Measurements from ENCODE around the gene EEF2.
"Not testable (repeated sequence)": the region's sequence is repeated elsewhere in the genome, so short reads cannot be mapped to it uniquely, and the experiment has no call there.

Gene EEF2

DNA sequence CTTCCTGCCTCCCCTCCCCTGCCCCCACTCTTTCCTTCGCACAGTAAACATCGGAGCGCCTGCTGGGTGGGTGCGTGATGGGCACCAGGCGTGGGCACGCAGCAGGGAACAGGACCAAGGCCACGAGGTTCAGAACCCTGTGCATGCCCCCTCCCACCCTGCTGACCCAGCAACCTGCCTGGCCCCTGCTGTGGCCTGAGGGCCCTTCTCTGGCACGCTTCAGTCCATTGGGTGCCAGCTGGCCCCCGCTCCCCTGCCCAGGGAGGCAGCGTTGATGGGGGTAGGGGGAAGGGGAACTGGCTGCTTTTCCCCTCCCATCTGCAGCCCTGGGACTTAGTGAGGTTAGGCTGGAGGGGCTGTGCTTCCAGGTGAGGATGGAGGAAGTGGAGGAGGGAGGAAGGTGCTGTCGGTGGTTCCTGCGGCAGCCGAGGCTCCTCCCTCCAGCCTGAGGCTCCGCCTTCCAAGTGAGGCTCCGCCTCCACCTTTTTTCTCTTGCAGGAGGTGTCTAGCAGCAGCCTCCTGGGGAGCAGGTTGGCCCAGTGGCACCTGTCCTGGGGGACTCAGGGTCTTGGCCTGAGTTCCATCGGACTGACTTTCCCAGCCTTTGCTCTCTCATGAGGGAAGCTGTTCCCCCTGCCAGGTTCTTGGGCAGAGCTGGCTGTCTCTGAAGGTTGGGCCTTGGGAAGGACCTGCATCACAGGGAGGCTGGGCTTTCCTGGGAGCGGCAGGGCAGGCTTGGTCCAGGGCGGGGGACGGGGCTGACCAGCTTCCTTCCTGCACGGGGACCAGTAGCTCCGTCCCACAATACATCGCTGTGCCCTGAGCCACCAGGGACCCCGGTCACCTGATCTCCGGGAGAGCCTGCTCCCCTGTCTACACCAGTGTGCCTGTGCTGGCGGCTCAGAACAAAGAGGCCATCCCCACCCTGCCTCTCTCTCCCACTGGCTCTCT, 29.6 kb upstream of the EEF2 start:
- no peak for DNase-seq

DNA sequence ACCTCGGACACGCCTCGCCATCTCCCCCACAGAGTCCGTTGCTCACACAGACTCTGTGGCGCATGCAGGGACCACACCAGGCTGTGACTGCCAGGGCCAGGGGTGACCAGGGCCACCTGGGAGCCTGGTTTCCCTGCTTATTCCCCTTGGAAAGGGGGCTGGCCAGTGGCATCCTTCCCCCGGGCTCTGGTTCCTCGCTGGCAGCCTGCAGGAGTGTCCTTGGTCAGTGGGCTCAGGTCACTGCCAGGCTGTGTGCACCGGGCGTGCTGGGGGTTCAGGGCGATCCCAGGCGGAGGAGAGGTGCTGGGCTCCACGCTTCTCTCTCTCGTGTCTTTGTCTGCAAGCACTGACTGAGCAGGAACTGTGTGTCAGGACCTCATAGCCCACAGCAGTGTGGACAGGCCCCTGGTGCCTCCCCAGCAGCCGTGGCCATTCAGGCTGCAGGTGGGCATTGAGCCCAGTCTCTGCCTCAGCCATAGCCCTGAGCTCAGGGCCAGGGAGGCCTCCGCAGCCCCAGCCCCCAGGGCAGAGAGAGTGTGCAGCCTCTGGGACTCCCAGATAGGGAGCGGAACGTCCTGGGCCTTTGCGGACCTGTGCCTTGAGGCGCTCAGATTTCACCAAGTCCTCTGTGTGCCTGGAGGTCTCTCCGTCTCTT, 28.8 kb upstream of the EEF2 start:
- DNase-seq, result no peak

DNA sequence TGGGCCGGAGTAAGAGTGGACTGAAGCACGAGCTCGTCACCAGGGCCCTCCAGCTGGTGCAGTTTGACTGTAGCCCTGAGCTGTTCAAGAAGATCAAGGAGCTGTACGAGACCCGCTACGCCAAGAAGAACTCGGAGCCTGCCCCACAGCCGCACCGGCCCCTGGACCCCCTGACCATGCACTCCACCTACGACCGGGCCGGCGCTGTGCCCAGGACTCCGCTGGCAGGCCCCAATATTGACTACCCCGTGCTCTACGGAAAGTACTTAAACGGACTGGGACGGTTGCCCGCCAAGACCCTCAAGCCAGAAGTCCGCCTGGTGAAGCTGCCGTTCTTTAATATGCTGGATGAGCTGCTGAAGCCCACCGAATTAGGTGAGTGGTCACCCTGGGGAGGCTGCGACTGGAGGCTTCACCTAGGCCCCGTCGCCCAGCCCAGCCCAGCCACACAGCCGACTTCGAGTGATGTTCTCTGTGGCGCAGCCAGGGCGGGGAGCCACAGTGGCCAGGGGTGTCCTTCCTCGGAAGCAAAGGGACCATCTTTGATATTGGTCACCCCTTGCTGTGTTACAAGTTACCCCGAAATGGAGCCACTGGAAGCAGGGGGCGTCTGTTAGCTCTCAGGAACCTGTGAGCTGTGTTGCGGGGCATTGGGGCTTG, 27.8 kb upstream of the EEF2 start:
- DNase-seq, result no peak

DNA sequence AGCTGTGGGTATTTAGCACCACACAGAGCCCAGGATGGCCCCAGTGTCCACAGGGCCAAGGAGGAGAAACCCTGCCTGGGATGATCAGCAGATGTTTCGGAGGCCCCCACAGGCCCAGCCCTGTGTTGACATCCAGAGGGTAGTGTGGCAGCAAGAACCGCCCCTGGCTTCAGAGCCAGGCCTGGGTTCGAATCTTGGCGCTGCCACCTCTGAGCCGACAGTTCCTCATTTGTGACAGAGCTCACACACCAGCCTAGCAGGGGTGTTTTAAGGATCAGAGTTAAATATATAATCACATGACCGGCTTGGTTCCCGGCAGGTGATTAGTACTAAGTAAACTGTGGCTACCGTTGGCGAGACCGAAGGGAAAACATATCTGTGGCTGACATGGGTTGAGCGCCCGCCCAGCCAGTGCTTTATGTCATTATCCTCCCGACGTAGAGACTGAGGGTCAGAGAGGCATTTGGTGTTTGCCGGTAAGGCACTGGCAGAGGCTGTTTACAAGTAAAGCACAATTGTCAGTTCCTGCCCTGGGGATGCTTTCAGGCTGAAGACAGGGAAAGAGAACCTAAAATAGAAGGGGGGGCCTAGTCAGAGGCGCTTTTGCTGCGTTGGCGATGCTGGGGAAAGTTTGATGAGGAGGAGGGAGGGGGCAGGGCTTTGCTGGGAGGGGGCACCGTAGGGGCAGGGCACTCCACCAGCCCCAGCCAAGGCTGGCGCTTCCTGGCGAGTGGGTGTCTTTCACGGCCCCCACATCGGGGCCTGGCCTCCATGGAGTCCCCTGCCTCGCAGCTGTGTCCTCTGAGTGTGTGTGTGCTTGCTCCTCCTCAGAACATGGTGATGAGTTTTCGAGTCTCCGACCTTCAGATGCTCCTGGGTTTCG, 27.1 kb upstream of the EEF2 start:
- no peak for DNase-seq

DNA sequence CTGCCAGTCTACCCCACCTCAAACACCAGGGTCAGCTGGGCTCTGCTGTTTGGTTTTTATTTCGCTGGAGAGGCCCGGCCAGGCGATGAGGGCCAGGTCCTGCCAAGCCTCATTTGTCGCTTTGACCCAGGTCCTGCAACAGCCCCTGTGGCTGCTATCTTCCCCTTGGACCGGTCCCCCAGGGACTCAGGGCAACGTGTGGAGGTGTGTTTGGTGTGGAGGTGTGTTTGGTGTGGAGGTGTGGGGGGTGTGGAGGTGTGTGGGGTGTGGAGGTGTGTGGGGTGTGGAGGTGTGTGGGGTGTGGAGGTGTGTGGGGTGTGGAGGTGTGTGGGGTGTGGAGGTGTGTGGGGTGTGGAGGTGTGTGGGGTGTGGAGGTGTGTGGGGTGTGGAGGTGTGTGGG, 26.2 kb upstream of the EEF2 start:
- DNase-seq, result not testable (repeated sequence)

DNA sequence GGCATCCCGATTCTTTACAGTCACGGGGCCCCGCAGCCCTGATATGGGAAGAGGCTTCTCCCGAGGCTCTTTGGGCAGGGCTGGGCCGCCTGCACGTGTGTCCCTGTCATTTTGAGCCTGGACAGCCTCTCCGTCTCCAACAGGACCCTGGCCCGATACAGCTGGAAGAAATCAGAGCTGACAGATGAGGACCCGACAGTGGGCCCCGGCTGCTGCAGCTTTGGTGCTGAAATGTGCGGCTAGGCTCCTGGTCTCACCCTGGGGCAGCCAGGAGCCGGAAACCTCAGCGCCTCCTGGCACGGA, 25.5 kb upstream of the EEF2 start:
- DNase-seq, result no peak

DNA sequence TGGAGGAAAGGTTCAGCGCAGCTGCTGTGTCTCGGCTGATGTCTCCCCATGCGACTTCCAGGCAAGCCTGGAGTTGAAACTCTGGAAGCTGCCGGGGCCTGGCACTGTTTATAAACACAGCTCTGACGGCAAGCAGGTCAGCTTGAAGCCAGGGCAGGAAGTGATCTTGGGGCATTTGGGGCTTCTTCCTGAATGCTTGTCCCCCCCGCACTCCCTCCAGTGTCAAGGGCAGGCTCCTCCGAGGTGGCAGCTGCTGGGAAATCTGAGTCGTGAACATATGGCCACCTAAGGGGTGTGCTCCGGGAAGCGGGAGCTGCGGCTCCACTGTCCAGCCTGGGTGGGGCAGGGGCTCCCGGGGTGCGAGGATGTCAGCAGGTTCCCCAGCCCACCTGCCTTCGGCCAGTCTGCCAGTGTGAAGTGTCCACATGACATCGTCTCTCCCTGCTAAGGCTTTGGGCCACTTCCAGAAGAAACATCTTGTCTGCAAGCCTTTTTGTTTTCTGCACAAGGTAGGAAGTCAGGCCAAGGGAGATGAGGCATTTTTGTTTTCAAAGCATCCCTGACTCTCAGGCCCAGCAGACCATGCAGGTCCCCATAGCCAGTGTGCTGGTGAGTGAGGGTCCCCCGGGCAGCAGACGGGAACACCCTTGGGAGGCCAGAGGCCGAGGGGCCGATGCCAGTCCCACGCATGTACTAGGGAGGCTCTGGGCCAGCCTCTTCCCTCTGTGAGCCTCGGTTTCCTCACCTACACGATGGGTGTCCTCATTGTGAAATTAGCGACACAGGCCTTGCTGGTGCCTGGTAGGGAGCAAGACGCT, 24.9 kb upstream of the EEF2 start:
- DNase-seq, result no peak

DNA sequence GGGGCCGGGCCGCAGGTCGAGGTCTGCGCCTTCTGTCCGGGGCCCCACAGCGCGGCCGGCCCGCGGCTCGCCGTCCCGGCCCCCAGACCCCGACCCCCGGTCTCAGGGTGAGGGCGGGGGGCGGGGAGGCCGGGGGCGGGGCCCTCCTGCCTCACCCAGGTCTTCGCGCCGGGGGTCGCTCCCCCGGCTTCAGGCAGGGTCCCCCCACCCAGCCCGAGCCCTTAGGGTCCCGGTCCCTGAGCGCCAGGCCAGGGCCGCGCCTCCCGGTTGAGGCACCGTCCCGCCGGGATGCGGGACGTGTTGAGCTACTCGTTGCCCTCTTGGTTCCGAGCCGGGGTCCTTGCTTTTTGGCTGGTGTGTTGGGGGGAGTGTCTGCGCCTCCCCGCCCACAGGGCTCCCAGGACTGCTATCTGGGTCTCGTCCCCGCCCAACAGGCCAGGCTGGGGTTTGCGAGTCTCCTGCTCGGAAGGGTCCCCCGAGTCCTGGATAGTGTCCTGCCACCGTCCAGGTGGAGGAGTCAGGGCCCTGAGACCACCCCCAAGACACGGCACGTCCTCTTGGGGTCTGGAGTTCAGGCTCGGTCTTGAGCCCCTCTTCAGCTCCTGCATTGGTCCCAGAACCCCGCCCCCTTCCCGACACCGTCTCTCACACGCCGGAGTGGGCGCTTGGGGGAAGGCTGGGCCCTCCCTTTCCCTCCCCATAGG, 22.7 kb upstream of the EEF2 start:
- DNase-seq, result no peak

DNA sequence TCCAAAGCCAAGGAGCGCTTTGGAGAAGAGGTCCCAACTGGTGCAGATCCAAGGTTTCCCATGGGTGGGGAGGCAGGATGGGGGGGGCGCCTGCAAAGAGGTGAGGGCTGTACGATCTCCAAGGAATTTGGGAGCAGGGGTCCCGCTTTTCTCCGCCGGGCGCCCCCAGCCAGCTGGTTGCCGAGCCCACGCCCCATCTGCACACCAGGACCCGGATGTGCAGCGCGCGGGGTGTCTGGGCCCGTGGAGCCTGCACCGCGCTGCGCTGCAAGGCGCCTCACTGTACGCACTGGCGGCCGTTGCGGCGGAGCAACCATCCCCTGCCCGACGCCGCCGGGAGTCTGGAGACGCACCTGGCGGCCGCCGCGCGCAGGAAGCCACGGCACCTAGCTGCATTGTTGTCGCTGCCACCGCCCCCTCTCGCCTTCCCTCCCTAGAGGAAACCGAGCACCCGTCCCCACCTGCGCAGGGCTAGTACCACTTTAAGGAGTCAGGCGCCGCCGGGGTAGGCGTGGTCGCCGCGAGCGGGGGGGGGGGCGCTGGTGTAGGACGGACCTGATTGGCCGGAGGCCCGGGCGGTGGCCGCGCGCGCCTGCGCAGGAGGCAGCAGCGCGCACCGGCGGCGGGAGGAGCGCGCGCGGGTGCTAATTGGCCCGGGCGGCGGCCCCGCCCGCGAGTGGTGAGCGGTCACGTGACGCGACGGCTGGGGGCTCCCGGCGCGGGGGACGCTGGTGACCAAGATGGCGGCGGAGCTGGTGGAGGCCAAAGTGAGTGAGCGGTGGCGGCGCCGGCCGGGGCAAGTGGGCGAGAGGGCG, 22.0 kb upstream of the EEF2 start, which contains the start of gene PIAS4:
TSS of gene PIAS4 (plus strand) at position 716 of the 815 bp plus-strand sequence. CDS start at position 741, 25 bp downstream.
- DNase-seq, result peak; percentile 76

DNA sequence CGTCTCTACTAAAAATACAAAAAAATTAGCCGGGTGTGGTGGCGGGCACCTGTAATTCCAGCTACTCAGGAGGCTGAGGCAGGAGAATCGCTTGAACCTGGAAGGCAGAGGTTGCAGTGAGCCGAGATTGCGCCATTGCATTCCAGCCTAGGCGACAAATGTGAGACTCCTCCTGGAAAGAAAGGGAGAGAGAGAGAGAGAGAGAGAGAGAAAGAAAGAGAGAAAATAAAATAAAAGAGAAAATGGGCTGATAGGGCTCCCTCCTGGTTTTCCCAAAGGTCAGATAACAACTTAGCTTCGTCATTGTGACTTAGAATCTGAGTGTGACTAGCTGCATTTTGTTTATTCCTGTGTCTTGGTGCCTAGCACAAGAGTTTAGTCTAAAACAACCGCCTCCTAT, 20.2 kb upstream of the EEF2 start:
- not testable (repeated sequence) for DNase-seq

DNA sequence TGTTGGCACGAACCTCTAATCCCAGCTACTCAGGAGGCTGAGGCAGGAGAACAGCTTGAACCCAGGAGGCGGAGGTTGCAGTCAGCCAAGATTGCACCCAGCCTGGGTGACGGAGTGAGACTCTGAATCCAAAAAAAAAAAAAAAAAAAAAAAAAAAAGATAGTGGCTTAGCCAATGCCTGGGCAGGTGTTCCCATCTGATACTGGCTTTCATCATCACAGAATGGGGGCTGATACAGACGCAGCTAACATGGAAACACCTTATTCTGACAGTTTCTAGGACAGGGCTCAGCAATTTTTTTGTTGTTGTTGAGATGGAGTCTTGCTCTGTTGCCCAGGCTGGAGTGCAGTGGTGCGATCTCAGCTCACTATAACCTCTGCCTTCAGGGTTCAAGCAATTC, 15.5 kb upstream of the EEF2 start:
- not testable (repeated sequence) for DNase-seq

DNA sequence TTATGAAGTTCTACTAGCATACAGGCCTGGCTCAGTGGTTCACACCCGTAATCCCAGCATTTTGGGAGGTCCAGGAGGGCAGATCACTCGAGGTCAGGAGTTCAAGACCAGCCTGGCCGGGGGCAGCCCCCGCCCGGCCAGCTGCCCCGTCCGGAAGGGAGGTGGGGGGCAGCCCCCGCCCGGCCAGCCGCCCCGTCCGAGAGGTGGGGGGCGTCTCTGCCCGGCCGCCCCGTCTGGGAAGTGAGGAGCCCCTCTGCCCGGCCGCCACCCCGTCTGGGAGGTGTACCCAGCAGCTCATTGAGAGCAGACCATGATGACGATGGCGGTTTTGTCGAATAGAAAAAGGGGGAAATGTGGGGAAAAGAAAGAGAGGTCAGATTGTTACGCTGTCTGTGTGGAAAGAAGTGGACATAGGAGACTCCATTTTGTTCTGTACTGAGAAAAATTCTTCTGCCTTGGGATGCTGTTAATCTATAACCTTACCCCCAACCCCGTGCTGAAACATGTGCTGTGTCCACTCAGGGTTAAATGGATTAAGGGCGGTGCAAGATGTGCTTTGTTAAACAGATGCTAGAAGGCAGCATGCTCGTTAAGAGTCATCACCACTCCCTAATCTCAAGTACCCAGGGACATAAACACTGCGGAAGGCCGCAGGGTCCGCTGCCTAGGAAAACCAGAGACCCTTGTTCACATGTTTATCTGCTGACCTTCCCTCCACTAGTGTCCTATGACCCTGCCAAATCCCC, 13.6 kb upstream of the EEF2 start:
- not testable (repeated sequence) for DNase-seq

DNA sequence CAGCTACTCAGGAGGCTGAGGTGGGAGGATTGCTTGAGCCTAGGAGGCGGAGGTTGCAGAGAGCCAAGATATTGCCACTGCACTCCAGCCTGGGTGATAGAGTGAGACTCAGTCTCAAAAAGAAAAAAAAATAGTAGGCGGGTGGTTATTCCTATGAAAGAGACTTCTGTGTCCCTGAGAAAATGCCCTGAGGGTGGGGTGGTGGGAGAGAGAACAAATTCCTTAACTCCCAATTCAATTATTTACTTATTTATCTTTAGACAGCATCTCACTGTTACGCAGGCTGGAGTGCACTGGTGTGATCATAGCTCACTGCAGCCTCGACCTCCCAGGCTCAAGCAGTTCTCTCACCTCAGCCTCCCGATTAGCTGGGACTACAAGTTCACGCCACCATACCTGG, 10.3 kb upstream of the EEF2 start:
- no peak for DNase-seq

DNA sequence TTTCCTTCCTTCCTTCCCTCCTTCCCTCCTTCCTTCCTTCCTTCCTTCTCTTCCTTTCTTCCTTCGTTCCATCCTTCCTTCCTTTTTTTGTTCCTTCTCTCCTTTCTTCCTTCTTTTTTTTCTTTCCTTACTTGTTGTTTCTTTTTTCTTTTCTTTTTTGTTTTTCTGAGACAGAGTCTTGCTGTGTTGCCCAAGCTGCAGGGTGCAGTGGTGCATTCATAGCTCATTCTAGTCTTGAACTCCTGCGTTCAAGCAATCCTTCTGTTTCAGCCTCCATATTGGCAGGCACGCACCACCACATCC, 5.5 kb upstream of the EEF2 start:
- no peak for DNase-seq

DNA sequence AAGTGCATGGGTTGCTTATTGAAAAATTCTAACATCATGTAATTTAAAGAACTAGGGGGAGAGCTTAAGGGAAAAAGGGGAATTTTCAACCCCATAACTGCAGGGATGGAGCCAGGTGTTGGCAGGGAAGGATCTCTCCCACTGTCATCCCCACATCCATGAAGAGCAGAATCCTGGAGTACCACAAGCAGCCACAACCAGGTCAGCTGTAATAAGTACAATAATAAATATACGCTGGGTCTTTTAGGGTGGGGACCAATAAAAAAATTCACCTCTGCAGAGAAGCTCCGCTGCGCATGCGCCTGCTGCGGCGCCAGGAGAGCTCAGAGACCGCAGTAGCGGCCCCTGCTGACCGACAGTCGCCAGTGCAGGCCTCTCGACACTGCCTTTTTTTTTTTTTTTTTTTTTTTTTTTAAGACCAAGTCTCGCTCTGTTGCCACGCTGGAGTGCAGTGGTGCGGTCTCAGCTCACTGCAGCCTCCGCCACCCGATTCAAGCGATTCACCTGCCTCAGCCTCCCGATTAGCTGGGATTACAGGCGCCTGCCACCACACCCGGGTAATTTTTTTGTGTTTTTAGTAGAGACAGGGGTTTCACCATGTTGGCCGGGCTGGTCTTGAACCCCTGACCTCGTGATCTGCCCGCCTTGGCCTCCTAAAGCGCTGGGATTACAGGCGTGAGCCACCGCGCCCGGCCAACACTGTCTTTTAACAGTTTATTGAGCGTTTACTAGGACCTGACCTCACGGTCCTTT, 2.5 kb upstream of the EEF2 start:
- DNase-seq, result peak; percentile 72

DNA sequence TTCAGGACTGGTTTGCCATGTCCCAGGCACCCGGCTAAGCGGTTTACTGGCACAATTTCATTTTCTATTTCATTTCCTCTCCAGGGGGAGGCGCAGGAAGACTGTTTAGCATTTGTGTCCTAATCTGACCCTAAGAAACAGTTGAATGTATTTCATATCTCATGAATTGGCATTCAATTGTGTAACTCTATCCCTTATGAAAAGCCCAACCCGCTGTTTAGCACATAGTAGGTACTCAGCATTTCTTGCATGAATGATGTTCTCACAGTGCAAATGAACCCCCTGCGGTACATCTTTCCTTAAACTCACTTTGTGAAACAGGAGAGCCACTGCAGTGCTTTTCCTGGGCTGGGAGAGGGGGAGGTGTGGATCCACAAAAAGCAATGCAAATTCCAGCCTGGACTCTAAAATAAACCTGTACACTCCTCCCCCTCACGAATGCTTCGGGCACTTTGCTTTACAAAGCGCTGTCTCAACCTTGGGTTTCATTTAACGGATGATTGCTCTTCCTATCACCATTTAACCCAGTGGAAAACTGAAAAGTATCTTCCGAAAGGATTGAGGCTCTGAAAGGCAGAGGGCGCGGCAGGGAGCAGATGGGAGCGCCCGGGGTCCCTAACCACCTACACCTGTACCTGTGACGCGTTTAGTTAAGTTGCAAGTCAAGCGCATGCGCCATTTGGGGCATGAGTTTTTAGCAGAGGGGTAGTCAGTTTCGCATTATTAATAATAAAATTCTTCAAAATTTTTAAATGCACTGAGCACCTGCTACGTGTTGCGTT, 1.2 kb upstream of the EEF2 start:
- peak; percentile 63 for DNase-seq

DNA sequence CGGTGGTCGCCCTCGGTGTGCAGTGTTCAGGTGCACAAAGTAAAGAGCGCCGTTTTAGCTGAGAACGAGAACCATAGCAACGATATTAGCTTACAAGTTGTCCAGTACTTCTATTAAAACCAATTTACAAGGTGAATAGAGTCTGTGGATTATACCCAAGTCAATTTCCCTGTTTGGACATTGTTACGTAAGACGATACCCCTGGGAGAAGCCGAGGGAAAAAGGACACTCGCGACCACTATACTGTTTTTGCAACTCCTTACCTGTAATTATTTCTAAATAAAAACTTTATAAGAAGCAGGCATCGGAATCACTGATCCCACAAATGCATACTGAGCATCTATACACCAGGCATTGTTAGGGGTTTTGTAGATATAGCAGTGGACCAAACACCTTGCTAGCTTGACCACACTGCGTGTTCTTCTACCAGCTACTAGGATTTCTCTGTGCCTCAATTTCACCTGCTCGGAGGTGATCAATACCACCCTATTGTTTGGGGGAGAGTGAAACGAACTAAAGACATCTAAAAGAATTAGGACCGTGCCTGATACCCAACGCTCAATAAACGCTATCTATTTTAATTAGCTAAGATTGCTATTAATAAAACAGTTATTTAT, 488 bp upstream of the EEF2 start:
- DNase-seq, result no peak

DNA sequence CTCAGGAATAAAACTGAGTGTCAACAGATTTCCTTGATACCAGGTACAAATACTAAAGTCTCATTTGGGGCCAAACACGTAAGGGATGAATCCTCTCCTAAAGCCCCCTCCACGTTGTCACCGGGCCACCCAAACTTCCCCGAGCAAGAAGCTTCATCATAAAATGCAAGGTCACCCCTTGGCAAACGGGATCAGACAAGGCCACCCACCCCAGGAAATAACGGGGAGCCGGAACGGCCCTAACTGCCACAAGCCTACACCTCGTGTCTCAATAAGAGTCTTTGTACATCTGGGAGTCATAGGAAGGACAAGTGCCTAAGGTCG, 717 bp downstream of the EEF2 start:
- DNase-seq, result no peak
